ENCODE results near the gene GMCL1. TPM values are rescaled to one million over a fixed set of nuclear protein-coding genes. Genes with fewer than 3 reads are reported as not detected.

Gene GMCL1
- total and polyA plus RNA-seq, 2 of the 13 experiments (the other 11 are each of a cell fraction or from before 2014, with no cell fraction given) = 18.7 to 24.0 TPM

GRCh38 chr2:69829256-69830044 lies at the start of gene GMCL1 (continued):
- TF ChIP-seq AGO1 (IDR thresholded peaks at IDR 0.05; ENCODE audit: low read depth, low read length, poor library complexity, severe bottlenecking) (peak; percentile 71), NR3C1 (CRISPR knock-in tag; IDR thresholded peaks at IDR 0.05) (no peak), RFX5 (IDR thresholded peaks at IDR 0.05; ENCODE audit: low read depth, low read length) (peak; percentile 52), ZNF354B (CRISPR knock-in tag; IDR thresholded peaks at IDR 0.05) (no peak), TFDP2 (CRISPR knock-in tag; IDR thresholded peaks at IDR 0.05) (peak; percentile 98), ASH2L (IDR thresholded peaks at IDR 0.05; ENCODE audit: insufficient read length, low read depth, low read length) (peak; percentile 93), CEBPB (IDR thresholded peaks at IDR 0.05; ENCODE audit: borderline replicate concordance, low read depth, low read length) (peak; percentile 100), LBX2 (CRISPR knock-in tag; IDR thresholded peaks at IDR 0.05; ENCODE audit: borderline replicate concordance) (peak; percentile 95), CEBPG (CRISPR knock-in tag; IDR thresholded peaks at IDR 0.05) (peak; percentile 100), SNAPC2 (CRISPR knock-in tag; IDR thresholded peaks at IDR 0.05) (peak; percentile 95), HNF4A (CRISPR knock-in tag; IDR thresholded peaks at IDR 0.05) (no peak; the same call in 1 of the 2 replicates), DPF2 (CRISPR knock-in tag; IDR thresholded peaks at IDR 0.05; ENCODE audit: borderline replicate concordance, low read depth) (no peak), ZNF605 (CRISPR knock-in tag; IDR thresholded peaks at IDR 0.05) (peak; percentile 99), SP4 (CRISPR knock-in tag; IDR thresholded peaks at IDR 0.05) (peak; percentile 99), KAT7 (CRISPR knock-in tag; IDR thresholded peaks at IDR 0.05; ENCODE audit: borderline replicate concordance) (peak; percentile 96; the same call in 1 of the 2 replicates), KMT2A (CRISPR knock-in tag; IDR thresholded peaks at IDR 0.05) (peak; percentile 99), ZNF263 (CRISPR knock-in tag; IDR thresholded peaks at IDR 0.05) (peak; percentile 59), ZFP36L1 (CRISPR knock-in tag; IDR thresholded peaks at IDR 0.05) (peak; percentile 87), MIER3 (CRISPR knock-in tag; IDR thresholded peaks at IDR 0.05; ENCODE audit: borderline replicate concordance) (peak; percentile 98), KAT8 (CRISPR knock-in tag; IDR thresholded peaks at IDR 0.05) (peak; percentile 97), ZNF235 (CRISPR knock-in tag; IDR thresholded peaks at IDR 0.05; ENCODE audit: borderline replicate concordance) (peak; percentile 93), ZNF382 (CRISPR knock-in tag; IDR thresholded peaks at IDR 0.05; ENCODE audit: borderline replicate concordance) (no peak), ZNF275 (CRISPR knock-in tag; IDR thresholded peaks at IDR 0.05; ENCODE audit: borderline replicate concordance) (no peak), ATF7 (IDR thresholded peaks at IDR 0.05) (no peak), ATF7 (CRISPR knock-in tag; IDR thresholded peaks at IDR 0.05) (peak; percentile 75; the same call in 1 of the 2 replicates), HCFC1 (IDR thresholded peaks at IDR 0.05; ENCODE audit: low read depth, low read length) (peak; percentile 58), KMT2B (CRISPR knock-in tag; IDR thresholded peaks at IDR 0.05) (peak; percentile 100), CREB1 (IDR thresholded peaks at IDR 0.05) (peak; percentile 91), CREB1 (CRISPR knock-in tag; IDR thresholded peaks at IDR 0.05) (peak; percentile 90), ZNF703 (CRISPR knock-in tag; IDR thresholded peaks at IDR 0.05; ENCODE audit: borderline replicate concordance) (no peak), MAX (IDR thresholded peaks at IDR 0.05) (peak; percentile 97)
